Fibroblast of lung (primary cell): ENCODE measurements around the gene RAB37. TPM values are rescaled to one million over a fixed set of nuclear protein-coding genes. Genes with fewer than 3 reads are reported as not detected.

Experiments used
- DNase-seq, 2 donors: peaks; one replicate each; pipeline versions ENCODE4 v3.0.0 to v3.0.0-alpha.2; 2010; ENCODE audit warnings: low read depth in 2 of 2
- H2AFZ ChIP-seq: 2 replicates; pipeline ENCODE4 v1.5.1; 2012; ENCODE audit warnings: low read length, control low read depth, inconsistent platforms
- H3K27ac ChIP-seq: 2 replicates; pipeline ENCODE4 v1.5.1; 2011; ENCODE audit warnings: low read length, control low read depth; ENCODE audit not compliant: insufficient read depth
- H3K27me3 ChIP-seq: 2 replicates; pipeline ENCODE4 v1.5.1; 2011; ENCODE audit warnings: mild to moderate bottlenecking, low read length; ENCODE audit not compliant: control insufficient read depth, insufficient read depth
- H3K36me3 ChIP-seq: 2 replicates; pipeline ENCODE4 v1.5.1; 2011; ENCODE audit warnings: low read length; ENCODE audit not compliant: control insufficient read depth, insufficient read depth
- H3K4me1 ChIP-seq: 2 replicates; pipeline ENCODE4 v1.5.1; 2011; ENCODE audit warnings: low read length; ENCODE audit not compliant: control insufficient read depth, insufficient read depth; ENCODE audit errors: extremely low read depth
- H3K4me2 ChIP-seq: 2 replicates; pipeline ENCODE4 v1.5.1; 2011; ENCODE audit warnings: low read length, control low read depth; ENCODE audit not compliant: insufficient read depth; ENCODE audit errors: extremely low read depth
- H3K4me3 ChIP-seq, 4 experiments: fragments of 200-600 bp in 1 of 4; sonication (generic) in 1 of 4; replicated peaks in 1 of 4; 2 replicates each; pipeline ENCODE4 v1.5.1; 2011 to 2016; ENCODE audit warnings: low read length in 4 of 4, low read depth in 3 of 4, mild to moderate bottlenecking in 3 of 4, control low read depth in 2 of 4, inconsistent platforms in 1 of 4, mixed read lengths in 1 of 4; ENCODE audit not compliant: insufficient read depth in 1 of 4; ENCODE audit errors: control extremely low read depth in 1 of 4
- H3K79me2 ChIP-seq: 2 replicates; pipeline ENCODE4 v1.5.1; 2012; ENCODE audit warnings: mild to moderate bottlenecking, low read length, inconsistent platforms; ENCODE audit not compliant: control insufficient read depth, insufficient read depth
- H3K9ac ChIP-seq: 2 replicates; pipeline ENCODE4 v1.5.1; 2011; ENCODE audit warnings: mild to moderate bottlenecking, low read length, control low read depth; ENCODE audit not compliant: insufficient read depth
- H3K9me3 ChIP-seq: 2 replicates; pipeline ENCODE4 v1.5.1; 2012; ENCODE audit warnings: low read depth, low read length; ENCODE audit not compliant: control insufficient read depth, insufficient read depth
- H4K20me1 ChIP-seq: 2 replicates; pipeline ENCODE4 v1.5.1; 2011; ENCODE audit warnings: low read length; ENCODE audit not compliant: control insufficient read depth, insufficient read depth; ENCODE audit errors: extremely low read depth
- CTCF ChIP-seq, 2 donors: IDR thresholded peaks in 1 of 2; conservative IDR thresholded peaks in 1 of 2; 1 replicate in 1 of 2; 2 replicates in 1 of 2; pipeline ENCODE4 v1.5.1; 2011 to 2012; ENCODE audit warnings: low read length in 2 of 2, control low read depth in 1 of 2, inconsistent platforms in 1 of 2, low read depth in 1 of 2, mild to moderate bottlenecking in 1 of 2
- EZH2 ChIP-seq: IDR thresholded peaks from 2 replicates; pipeline ENCODE4 v1.5.1; 2012; ENCODE audit warnings: low read length, control low read depth, mild to moderate bottlenecking; ENCODE audit errors: missing control alignments
- polyA plus RNA-seq, 2 donors: library from polyadenylated mRNA; depleted of rRNA in 1 of 2; stranded (reverse) in 1 of 2; unstranded in 1 of 2; fragments of >200 nt; gene quantifications; 2 replicates each; pipeline ENCODE4 v1.2.1, GENCODE V29; 2011 to 2012; ENCODE audit warnings: missing spikeins in 1 of 2
- total RNA-seq: library from RNA; depleted of rRNA; stranded (reverse); fragments of >200 nt; gene quantifications from 2 replicates; pipeline ENCODE4 v1.2.1, GENCODE V29; 2014

The RAB37 gene
- total and polyA plus RNA-seq, 2 donors (not counting 1 experiment from before 2014, with no cell fraction given) = 0.65 to 0.66 TPM

GRCh38 chr17:74744714-74745547, 7.9 kb downstream of the RAB37 start:
- H3K9me3 ChIP-seq = no peaks in the 10 kb centered on the region
- H3K36me3 ChIP-seq = no peaks in the 10 kb centered on the region
- TF ChIP-seq CTCF (conservative IDR thresholded peaks at IDR 0.05 in 1 of 2, IDR thresholded peaks at IDR 0.05 in 1 of 2; ENCODE audit: low read depth in 1 of 2, low read length in 2 of 2) (peak; percentile 99 to 100), EZH2 (no peak)
- peak; percentile 21 to 65 for DNase-seq
- peak overlapping the region in 1 of 4 experiments; percentile 29 for H3K4me3 ChIP-seq
- H3K27me3 ChIP-seq = no peaks in the 10 kb centered on the region
- H3K27ac ChIP-seq = no peak overlapping the region
- no peaks in the 10 kb centered on the region for H3K79me2 ChIP-seq
- peaks cover 8% of the 10 kb centered on the region for H3K4me1 ChIP-seq
- no peak overlapping the region for H3K9ac ChIP-seq
- H2AFZ ChIP-seq = peak overlapping the region; percentile 52
- peak overlapping the region; percentile 18 for H3K4me2 ChIP-seq
- H4K20me1 ChIP-seq = no peaks in the 10 kb centered on the region

- H3K4me1 ChIP-seq = peaks cover 9% of the 10 kb centered on the region
- TF ChIP-seq EZH2 (no peak), CTCF (conservative IDR thresholded peaks at IDR 0.05 in 1 of 2, IDR thresholded peaks at IDR 0.05 in 1 of 2; ENCODE audit: low read depth in 1 of 2, low read length in 2 of 2) (no peak)
- H3K4me2 ChIP-seq = no peak overlapping the region
- no peak overlapping the region for H3K4me3 ChIP-seq
- H2AFZ ChIP-seq = no peak overlapping the region
- no peak overlapping the region for H3K9ac ChIP-seq
- H3K79me2 ChIP-seq = no peaks in the 10 kb centered on the region
- H4K20me1 ChIP-seq = no peaks in the 10 kb centered on the region
- H3K27me3 ChIP-seq = no peaks in the 10 kb centered on the region
- H3K9me3 ChIP-seq = no peaks in the 10 kb centered on the region
- no peak overlapping the region for H3K27ac ChIP-seq
- H3K36me3 ChIP-seq = no peaks in the 10 kb centered on the region
- no peak for DNase-seq
Measured at GRCh38 chr17:74745548-74746177, 8.6 kb downstream of the RAB37 start.

GRCh38 chr17:74746376-74746775, 9.3 kb downstream of the RAB37 start:
- H3K27me3 ChIP-seq = no peaks in the 10 kb centered on the region
- no peak overlapping the region for H3K9ac ChIP-seq
- no peaks in the 10 kb centered on the region for H4K20me1 ChIP-seq
- H3K79me2 ChIP-seq = no peaks in the 10 kb centered on the region
- no peak overlapping the region for H2AFZ ChIP-seq
- TF ChIP-seq CTCF (conservative IDR thresholded peaks at IDR 0.05 in 1 of 2, IDR thresholded peaks at IDR 0.05 in 1 of 2; ENCODE audit: low read depth in 1 of 2, low read length in 2 of 2) = no peak
- no peak for TF ChIP-seq EZH2
- no peak overlapping the region for H3K4me2 ChIP-seq
- no peak overlapping the region for H3K27ac ChIP-seq
- no peaks in the 10 kb centered on the region for H3K36me3 ChIP-seq
- H3K4me3 ChIP-seq = no peak overlapping the region
- peaks cover 9% of the 10 kb centered on the region for H3K4me1 ChIP-seq
- no peak for DNase-seq
- H3K9me3 ChIP-seq = no peaks in the 10 kb centered on the region
